NCI-H2107 (cell line): ENCODE measurements around the gene GRHL3.
"Not testable (repeated sequence)": the region's sequence is repeated elsewhere in the genome, so short reads cannot be mapped to it uniquely, and the experiment has no call there.

Experiments used
- DNase-seq: peaks from one replicate; lab custom pipeline; 2025; lab: John Stamatoyannopoulos, UW

The GRHL3 gene

DNA sequence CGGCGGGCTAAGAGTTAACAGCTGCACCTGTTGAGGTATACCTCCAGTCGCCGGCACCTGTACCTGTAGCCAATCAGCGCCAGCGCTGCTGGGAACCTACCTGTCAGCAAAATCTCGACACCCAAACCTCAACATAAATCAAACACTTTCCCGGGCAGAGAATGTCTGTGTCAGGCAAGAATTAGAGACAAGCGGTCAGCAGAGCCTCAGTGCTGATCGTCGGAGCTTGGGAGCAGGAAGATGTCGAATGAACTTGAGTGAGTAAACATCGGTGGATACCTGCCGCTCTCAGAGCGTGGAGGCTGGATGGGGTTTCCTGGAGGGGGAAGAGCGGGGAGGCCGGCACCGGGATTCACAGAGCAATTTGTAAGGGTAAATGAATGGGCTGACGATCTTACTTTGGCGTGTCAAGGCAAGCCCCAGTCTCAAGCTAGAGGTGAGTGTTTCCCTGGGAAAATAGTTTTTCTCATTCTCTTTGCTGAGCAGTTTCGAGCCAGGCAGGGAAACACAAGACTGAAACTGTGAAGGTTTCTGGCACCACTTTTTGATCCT, at the start of gene GRHL3:
Gene GRHL3 (plus strand): TSS at position 46 of the 552 bp plus-strand sequence. CDS start 195 bp downstream, at position 241.
- DNase-seq: peak; percentile 45

DNA sequence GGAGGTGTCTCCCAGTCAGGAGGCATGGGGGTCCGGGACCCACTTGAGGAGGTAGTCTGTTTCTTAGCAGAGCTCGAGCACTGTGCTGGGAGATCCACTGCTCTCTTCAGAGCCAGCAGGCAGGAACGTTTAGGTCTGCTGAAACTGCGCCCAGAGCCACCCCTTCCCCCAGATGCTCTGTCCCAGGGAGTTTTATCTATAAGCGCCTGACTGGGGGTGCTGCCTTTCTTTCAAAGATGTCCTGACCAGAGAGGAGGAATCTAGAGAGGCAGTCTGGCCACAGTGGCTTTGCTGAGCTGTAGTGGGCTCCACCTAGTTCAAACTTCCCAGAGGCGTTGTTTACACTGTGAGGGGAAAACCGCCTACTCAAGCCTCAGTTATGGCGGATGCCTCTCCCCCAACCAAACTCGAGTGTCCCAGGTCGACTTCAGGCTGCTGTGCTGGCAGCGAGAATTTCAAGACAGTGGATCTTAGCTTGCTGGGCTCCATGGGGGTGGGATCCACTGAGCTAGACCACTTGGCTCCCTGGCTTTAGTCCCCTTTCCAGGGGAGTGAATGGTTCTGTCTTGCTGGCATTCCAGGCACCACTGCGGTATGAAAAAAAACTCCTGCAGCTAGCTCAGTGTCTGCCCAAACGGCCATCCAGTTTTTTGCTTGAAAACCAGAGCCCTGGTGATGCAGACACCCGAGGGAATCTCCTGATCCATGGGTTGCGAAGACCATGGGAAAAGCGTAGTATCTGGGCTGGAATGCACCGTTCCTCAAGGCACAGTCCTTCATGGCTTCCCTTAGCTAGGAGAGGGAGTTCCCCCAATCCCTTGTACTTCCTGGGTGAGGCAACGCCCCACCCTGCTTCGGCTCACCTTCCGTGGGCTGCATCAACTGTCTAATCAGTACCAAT, 44.7 kb upstream of the GRHL3 start:
- not testable (repeated sequence) for DNase-seq

DNA sequence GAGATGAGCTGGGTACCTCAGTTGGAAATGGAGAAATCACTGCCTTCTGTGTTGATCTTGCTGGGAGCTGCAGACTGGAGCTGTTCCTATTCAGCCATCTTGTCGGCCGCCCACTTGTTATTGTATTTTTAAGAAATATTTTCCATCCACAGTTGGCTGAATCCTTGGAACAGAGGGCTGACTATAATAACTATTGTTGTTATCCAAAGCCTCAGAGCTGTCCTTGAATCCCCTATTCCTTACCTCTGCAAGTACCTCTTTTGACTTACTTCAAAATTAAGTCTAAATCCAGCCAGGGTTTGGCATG, 44.1 kb upstream of the GRHL3 start:
- DNase-seq: no peak

DNA sequence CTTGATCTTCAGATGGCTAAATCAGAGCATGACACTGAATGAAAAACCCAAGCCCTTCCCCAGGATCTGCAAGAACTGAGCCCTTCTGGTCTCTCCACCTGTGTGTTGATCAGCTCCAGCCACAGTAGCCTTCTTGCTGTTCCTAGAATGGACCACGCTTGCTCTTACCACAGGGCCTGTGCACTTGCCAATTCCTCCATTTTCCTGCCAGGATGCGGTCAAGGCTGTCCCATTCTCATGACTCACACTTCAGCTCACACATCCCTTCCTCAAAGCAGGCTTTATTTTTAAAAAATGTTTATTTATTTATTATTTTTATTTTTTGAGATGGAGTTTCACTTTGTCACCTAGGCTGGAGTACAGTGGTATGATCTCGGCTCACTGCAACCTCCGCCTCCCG, 43.6 kb upstream of the GRHL3 start:
- DNase-seq: no peak

DNA sequence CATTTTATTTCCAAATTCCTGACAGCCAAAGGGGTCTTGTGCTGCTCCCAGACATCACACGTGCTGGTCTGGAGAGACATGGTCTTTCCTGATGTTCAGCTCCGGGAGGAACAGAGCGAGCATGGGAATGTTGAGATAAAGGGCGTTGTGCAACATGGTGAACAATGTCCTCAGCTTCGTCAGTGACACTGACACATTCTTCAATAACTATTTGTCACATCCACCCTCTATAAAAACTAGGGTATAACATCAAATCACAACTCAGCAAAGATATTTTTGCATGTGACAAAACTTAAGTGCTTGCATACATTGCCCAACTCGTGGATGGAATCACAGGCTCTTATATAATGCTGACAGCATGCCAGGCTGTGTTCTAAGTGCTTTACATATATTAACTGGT, 42.4 kb upstream of the GRHL3 start:
- DNase-seq: no peak

DNA sequence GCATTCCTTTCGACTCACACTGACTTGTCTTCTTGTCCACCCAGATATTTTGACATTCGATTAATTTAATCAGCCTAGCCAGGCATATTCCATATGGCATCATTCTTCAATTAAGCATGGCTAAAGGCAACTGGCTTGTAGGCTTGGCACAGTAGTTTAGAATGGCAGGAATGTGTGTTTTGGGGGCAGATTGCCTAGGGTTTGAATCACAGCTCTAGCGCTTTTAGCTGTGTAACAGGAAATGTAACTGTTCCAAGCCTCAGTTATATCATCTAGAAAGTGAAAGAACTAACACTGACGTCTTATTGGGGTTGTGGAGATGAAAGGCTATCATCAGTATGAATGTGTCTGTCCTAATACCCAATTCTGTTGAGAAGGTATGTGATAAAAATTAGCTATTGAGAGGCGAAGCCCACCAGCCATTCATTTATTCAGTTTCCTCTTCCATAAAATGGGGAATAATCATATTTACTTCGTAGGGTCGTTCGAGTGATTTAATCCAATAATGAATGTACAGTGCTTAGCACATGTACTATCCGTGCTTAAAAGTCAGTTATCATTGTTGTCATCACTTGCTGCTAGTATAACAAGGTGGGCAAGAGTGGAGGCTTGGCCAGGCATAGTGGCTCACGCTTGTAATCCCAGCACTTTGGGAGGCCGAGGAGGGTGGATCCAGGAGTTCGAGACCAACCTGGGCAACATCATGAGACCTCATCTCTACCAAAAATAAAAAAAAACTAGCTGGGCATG, 41.6 kb upstream of the GRHL3 start:
- no peak for DNase-seq

DNA sequence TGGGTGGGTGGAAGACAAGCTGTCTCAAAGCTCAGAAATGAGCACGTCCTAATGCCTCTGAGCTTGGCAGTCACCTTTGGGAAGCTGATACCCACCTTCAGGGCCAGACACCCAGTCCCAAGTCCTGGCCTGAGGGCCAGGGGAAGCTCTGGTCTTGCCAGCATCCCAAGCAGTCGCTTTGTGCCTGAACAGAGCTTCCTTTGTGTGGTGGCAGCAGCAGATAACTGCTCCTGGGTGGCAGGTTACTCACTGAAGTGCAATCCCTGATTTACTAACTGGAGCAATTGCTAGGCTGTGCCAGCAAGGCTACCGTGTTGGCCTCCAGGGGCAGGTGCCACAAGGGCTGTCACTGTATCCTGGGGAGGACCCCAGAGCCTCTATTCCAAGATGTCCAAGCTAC, 40.4 kb upstream of the GRHL3 start:
- no peak for DNase-seq

DNA sequence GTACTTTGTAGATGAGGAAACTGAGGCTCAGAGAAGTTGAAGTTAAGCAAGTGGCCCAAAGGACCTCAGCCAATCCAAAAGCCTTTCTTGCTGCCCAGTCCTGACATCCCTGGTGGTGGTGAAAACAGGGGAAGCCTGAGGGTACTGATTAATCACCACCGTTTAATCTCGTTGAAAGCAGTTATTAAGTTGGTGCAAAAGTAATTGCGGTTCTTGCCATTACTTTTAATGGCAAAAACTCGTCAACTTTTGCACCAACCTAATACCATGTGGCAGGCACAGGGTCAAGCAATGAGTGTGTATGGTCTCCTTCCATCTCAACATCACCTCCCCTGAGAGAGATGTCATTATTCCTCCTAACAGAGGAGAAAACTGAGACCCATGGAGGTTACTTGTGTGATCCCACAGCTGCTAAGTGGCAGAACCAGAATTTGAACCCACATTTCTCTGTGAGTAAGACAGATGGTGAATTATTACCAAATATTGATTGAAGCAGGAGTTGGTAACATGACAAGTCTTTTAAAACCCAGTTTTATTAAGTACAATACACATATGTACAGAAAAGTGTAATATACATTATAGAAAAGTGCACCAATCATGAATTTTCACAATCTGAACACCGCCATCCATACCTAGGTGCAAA, 39.4 kb upstream of the GRHL3 start:
- no peak for DNase-seq

DNA sequence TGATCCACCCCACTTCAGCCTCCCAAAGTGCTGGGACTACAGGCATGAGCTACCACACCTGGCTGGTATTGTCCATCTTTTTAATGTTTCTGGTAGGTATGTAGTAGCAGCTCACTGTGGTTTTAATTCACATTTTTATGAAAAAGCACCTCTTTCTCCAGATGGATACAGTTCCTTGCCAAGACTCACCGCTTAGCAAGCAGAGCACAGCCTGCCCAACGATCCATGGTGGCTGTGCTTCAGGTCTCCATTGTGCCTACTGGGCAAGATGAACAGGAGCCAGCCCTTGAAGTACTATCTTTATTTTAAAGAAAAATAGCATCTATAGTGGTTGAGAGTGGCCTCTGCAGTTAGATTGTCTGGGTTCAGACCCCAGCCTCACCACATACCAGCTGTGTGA, 37.6 kb upstream of the GRHL3 start:
- no peak for DNase-seq

DNA sequence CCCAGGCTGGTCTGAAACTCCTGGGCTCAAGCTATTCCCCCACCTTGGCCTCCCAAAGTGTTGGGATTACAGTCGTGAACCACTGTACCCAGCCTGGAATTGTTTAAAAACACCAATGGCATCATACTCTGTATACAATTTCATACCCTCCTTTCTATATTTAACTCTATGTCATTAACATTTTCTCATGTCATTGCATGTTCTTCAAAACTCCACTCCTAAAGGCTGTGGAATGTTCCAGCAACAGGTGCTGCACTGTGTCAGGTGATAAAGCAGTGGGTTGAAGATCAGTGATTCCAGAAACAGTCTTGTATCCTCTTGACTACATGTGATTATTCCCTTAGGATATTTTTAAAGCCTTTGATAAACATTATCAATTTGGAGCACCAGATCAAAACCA, 36.7 kb upstream of the GRHL3 start:
- no peak for DNase-seq

DNA sequence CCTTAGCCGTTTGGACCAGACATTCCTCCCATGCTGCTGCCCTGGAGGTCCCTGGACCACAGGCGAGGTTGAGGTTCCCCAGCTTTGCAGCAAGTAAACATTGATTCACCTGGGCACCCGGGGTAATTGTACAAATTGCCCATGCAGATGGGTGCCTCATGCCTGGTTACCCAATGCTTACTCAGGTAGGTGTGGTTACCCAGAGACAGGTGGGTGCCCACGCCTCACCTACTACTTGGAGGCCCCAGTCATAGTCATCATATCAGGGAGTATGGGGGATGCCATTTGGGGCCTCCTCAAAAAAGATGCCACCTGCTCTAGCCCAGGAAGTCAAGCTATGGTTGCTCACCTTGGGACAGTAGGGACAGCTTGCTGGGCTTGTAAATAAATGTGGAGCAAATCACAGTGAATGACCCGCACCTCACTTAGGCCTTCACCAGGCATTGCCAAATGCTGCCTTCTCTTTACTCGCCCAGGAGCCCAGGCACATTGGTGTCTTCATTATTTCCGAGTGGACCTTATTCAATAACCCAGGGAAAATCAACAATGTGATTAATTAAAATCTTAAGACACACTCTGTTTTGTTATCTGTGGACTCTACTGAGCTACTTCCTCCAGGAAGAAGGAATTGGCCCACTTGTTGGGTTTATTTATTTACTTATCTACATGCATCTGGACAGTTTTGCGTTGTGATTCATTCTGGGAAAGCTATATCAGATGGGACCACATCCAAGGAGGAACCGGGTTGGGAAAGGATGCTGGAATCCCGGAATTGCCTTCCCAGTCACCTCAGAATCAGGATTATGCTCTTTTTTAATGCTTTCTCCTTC, 35.6 kb upstream of the GRHL3 start:
- DNase-seq: no peak

DNA sequence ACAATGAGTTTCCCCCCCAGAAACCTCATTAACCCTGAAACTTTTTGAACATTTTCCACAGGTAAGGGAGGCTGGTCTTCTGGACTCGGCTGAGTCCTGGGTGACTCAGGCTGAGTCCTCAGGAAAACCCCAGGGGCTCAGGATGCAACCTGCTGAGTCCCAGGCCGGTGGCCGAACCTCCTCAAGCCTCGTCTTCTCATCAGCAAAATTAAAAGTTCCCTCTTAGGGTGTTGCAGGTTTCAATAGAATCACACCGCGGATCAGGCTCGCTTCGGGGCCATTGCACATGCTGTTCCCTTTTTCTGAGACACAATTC, 35.0 kb upstream of the GRHL3 start:
- no peak for DNase-seq

DNA sequence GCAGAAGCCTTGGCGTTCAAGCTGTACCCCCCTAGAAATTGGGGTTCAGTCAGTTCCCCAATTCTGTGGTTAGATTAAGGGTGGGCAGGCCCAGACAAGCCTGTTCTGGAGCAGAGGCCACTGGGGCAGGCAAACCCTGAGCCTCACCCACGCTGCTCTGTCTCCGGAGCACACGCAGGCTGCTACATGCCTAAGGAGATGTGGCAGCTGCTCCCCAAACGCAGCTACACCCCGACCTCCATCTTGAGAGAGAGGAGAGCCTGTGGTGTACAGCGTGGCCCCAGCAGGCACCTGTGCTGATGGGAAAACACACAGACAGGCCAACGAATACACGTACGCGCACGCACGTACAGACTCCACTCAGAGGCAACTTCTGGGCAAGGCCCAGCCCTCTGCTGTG, 33.9 kb upstream of the GRHL3 start:
- no peak for DNase-seq

DNA sequence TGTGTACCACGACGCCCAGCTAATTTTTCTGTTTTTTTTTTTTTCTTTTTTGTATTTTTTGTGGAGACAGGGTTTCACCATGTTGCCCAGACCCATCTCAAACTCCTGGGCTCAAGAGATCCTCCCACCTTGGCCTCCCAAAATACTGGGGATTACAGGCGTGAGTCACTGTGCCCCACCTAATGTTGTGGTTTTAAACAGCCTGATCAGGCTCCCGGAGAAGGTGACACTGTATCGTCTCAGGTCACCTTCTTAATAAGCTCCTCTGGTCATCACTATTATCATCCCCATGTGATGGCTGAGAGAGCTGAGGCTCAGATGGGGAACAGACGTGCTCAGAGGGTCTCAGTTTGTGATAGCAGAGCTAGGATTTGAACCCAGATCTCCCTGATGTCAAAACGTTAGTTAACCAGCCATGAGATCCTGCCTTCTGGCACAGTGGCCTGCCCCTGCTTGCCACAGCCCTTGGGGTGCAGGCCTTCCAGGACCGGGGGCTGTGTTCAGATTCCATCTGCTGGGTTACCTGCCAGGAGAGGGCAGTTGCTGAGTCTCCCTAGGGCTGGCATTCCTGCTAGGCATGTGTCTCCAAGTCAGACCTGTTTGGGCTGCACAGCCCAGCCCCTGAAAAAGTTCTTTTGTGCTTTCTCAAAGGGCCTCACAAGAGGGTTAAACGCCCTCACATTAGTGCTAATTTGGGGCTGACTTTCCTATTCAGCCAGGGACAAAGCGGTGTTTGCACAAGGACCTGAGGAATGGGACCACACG, 32.7 kb upstream of the GRHL3 start:
- DNase-seq: no peak

DNA sequence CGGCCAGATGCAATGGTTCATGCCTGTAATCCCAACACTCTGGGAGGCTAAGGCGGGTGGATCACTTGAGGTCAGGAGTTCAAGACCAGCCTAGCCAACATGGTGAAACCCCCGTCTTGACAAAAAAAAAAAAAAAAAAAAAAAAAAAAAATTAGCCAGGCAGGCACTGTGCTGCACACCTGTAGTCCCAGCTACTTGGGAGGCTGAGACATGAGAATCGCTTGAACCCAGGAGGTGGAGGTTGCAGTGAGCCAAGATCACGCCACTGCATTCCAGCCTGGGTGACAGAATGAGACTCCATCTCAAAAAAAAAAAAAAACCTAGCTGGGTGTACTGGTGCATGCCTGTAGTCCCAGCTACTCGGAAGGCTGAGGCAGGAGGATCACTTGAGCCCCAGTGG, 31.4 kb upstream of the GRHL3 start:
- not testable (repeated sequence) for DNase-seq

DNA sequence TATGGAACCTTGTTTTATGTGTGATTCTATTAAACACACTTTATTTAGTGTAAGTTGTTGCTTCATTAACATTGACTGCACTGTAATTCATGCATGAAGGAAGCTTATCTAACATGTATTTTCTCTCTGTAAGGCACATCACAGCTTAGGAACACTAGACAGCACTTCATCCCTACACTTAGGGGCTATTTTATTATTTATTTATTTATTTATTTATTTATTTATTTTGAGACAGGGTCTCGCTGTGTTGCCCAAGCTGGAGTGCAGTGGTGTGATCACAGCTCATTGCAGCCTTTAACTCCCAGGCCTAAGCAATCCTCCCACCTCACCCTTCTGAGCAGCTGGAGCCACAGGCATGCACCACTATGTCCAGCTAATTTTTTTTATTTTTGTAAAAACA, 30.7 kb upstream of the GRHL3 start:
- no peak for DNase-seq

DNA sequence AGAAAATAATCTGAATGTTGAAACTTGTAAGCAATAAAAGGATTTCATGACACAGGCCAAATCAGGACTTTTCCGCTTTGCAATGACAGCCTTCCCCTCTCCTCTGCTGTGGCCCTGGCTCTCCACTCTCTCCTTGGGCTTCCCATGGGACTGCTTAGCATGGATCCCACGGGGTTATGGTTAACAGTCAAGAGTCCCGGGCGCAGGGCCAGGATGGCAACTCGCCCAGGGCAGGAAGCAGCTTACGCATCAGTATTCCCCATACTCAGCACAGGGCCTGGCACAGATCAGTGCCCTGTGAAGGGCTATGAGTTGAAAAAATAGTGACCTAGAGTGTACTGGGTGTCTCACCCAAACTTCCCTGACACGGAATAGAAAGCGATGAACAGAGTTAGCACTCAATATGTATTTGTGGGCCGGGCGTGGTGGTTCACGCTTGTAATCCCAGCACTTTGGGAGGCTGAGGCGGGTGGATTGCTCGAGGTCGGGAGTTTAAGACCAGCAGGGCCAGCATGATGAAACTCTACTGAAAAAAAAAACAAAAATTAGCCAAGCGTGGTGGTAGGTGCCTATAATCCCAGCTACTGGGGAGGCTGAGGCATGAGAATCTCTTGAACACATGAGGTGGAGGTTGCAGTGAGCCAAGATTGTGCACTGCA, 29.1 kb upstream of the GRHL3 start:
- peak; percentile 98 for DNase-seq

DNA sequence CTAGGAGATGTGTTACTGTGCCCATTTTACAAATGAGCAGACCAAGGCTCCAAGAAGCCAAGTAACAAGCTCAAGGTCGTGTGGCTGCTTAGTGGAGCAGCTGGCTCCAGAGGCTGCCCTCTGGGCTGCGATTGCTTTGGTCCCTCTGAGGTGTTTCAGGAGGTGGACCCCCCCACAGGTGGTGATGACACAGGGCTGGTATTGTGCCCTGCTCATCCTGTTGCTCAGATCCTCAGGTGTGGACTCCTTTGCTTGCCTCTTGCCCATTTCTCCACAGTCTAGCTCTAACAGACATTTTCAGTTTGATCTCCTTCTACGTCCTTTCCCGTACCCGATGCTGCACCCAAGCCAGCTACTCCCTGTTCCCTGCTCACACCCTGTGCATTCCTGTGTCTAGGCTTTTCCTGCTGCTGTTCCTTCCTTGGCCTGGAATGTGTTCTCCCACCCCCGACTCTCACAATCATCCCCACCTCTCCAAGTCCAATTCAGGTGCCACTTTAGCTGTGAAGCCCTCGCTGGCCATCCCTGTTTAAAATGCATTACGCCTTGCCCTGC, 28.1 kb upstream of the GRHL3 start:
- DNase-seq: no peak

DNA sequence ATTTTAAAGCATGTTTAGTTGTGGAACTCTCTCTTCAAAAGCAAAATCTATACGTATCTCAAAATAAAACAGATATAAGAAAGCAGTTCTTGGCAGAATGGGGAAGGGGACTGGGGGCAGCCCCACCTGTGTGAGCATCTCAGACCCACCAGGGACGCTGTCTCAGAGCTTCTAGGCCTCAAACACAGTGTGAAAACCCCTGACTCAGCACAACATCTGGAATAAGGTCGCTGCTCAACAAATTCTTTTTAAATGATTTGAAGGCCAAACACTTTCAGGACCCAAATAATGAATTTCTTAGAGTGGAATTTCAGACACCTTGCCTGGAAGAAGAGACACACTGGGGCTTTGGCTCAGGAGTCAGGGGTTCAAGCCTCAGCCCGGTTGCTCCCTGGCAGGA, 27.1 kb upstream of the GRHL3 start:
- no peak for DNase-seq

DNA sequence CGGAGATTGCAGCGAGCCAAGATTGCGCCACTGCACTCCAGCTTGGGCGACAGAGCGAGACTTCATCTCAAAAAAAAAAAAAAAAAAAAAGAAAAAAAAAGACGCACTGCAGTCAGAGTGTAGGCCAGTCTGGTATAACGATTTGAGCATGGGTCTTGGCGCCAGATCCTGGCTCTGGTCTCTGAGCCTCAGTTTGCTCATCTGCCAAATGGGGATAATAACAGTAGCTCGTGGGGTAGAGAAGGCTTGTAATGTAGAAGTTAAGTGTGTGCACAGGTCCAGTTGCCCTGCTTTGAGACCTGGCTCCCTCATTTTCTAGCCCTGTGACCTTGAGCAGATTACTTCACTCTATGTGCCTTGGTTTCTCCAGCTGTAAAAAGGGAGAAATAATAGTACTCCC, 26.3 kb upstream of the GRHL3 start:
- no peak for DNase-seq
